GM20431 (cell line): Measurements from ENCODE around the gene SLC16A4.

Source experiments
- in situ Hi-C: fragments of 300-500 bp; cut with MseI, MboI; formaldehyde crosslinking; loops from one replicate; pipeline ENCODE4 v1.15.0; 2020; ENCODE audit warnings: low sequenced_read_pairs; ENCODE audit not compliant: unreplicated experiment

The SLC16A4 gene

GRCh38 chr1:110370827-110371226 lies 20.0 kb downstream of the SLC16A4 start:
- in situ Hi-C loops: no loop called here

GRCh38 chr1:110364221-110364620 lies 26.6 kb downstream of the SLC16A4 start:
- in situ Hi-C loops: no loop called here

GRCh38 chr1:110361856-110362255 lies 29.0 kb downstream of the SLC16A4 start:
- in situ Hi-C loops: no loop called here

- in situ Hi-C loops: no loop called here
Observed at GRCh38 chr1:110360431-110360830, 30.4 kb downstream of the SLC16A4 start.

GRCh38 chr1:110356379-110356778 lies 34.4 kb downstream of the SLC16A4 start:
- in situ Hi-C loops: no loop called here

GRCh38 chr1:110355321-110355720 lies 35.5 kb downstream of the SLC16A4 start:
- in situ Hi-C loops: no loop called here

GRCh38 chr1:110350360-110350759 lies 40.5 kb downstream of the SLC16A4 start:
- in situ Hi-C loops: no loop called here

GRCh38 chr1:110348771-110349170 lies 42.1 kb downstream of the SLC16A4 start:
- in situ Hi-C loops: no loop called here

GRCh38 chr1:110348050-110348449 lies 42.8 kb downstream of the SLC16A4 start:
- in situ Hi-C loops: no loop called here

- in situ Hi-C loops: no loop called here
Observed at GRCh38 chr1:110347182-110347893, 43.5 kb downstream of the SLC16A4 start.

- in situ Hi-C loops: no loop called here
Observed at GRCh38 chr1:110346690-110347089, 44.1 kb downstream of the SLC16A4 start.

- in situ Hi-C loops: no loop called here
Observed at GRCh38 chr1:110345480-110345879, 45.3 kb downstream of the SLC16A4 start.

- in situ Hi-C loops: no loop called here
Observed at GRCh38 chr1:110344152-110344551, 46.7 kb downstream of the SLC16A4 start.

- in situ Hi-C loops: no loop called here
Observed at GRCh38 chr1:110343249-110343648, 47.6 kb downstream of the SLC16A4 start.

GRCh38 chr1:110341872-110342331 lies 48.9 kb downstream of the SLC16A4 start:
- in situ Hi-C loops: no loop called here

GRCh38 chr1:110341146-110341871 lies 49.5 kb downstream of the SLC16A4 start:
- in situ Hi-C loops: no loop called here

- in situ Hi-C loops: no loop called here
Observed at GRCh38 chr1:110340207-110340468, 50.7 kb downstream of the SLC16A4 start.

- in situ Hi-C loops: no loop called here
Observed at GRCh38 chr1:110339407-110340206, 51.2 kb downstream of the SLC16A4 start.

- in situ Hi-C loops: no loop called here
Observed at GRCh38 chr1:110338886-110339406, 51.9 kb downstream of the SLC16A4 start, which contains the start of gene RBM15. RBM15 (plus strand) TSS chr1:110339377; CDS start chr1:110339406, 29 bp downstream.

GRCh38 chr1:110338309-110338885 lies 52.4 kb downstream of the SLC16A4 start:
- in situ Hi-C loops: no loop called here
